HepG2 (cell line): Measurements from ENCODE around the gene SLC35A2. TPM values are rescaled to one million over a fixed set of nuclear protein-coding genes. Genes with fewer than 3 reads are reported as not detected.

ENCODE experiments used
- ATF3 ChIP-seq: sonication (generic); formaldehyde crosslinking; IDR thresholded peaks from 2 replicates; pipeline ENCODE4 v1.4.0; 2020; ENCODE audit warnings: missing genetic modification reagents
- E2F5 ChIP-seq: sonication (generic); formaldehyde crosslinking; conservative IDR thresholded peaks from 2 replicates; pipeline ENCODE4 v1.4.0; 2020; ENCODE audit warnings: missing genetic modification reagents
- ERF ChIP-seq: IDR thresholded peaks from 2 replicates; pipeline ENCODE4 v1.6.1; 2018; ENCODE audit warnings: missing biosample characterization, missing genetic modification reagents
- FOSL1 ChIP-seq: sonication (generic); formaldehyde crosslinking; IDR thresholded peaks from 2 replicates; pipeline ENCODE4 v1.9.0; 2021; ENCODE audit warnings: missing genetic modification reagents, borderline replicate concordance
- HIC2 ChIP-seq: sonication (generic); formaldehyde crosslinking; IDR thresholded peaks from 2 replicates; pipeline ENCODE4 v1.9.0; 2022; ENCODE audit warnings: low read depth, missing genetic modification reagents
- KDM5A ChIP-seq: fragments of 200-600 bp; sonication (generic); IDR thresholded peaks from 2 replicates; pipeline ENCODE4 v1.7.0; 2018; ENCODE audit warnings: antibody characterized with exemption, mild to moderate bottlenecking, low read length, borderline replicate concordance
- KMT2A ChIP-seq: sonication (generic); formaldehyde crosslinking; IDR thresholded peaks from 2 replicates; pipeline ENCODE4 v1.4.0; 2020; ENCODE audit warnings: missing genetic modification reagents
- NPAS2 ChIP-seq: sonication (generic); formaldehyde crosslinking; IDR thresholded peaks from 2 replicates; pipeline ENCODE4 v1.8.0; 2022; ENCODE audit warnings: mild to moderate bottlenecking, missing genetic modification reagents, borderline replicate concordance
- NR1H2 ChIP-seq: sonication (generic); formaldehyde crosslinking; IDR thresholded peaks from 2 replicates; pipeline ENCODE4 v1.8.1; 2022; ENCODE audit warnings: low read depth, missing genetic modification reagents, borderline replicate concordance
- NR2F2 ChIP-seq: IDR thresholded peaks from 2 replicates; pipeline ENCODE4 v1.6.1; 2012; ENCODE audit warnings: low read depth, inconsistent platforms, borderline replicate concordance
- ZBTB2 ChIP-seq: sonication (generic); formaldehyde crosslinking; IDR thresholded peaks from 2 replicates; pipeline ENCODE4 v1.8.0; 2022; ENCODE audit warnings: low read depth, missing genetic modification reagents
- ZNF136 ChIP-seq: sonication (generic); formaldehyde crosslinking; IDR thresholded peaks from 2 replicates; pipeline ENCODE4 v1.8.1; 2022; ENCODE audit warnings: low read depth, mild to moderate bottlenecking, moderate library complexity, missing genetic modification reagents
- polyA plus RNA-seq, 8 experiments: library from polyadenylated mRNA; depleted of rRNA in 3 of 8; stranded (reverse) in 7 of 8; unstranded in 1 of 8; fragments of >200 nt; fragmentation: Illumina TruSeq in 4 of 8; extraction: Trizol in 4 of 8; gene quantifications; 2 replicates each; pipeline versions ENCODE4 v1.2.1 to v1.2.3, GENCODE V29; 2011 to 2016; ENCODE audit warnings: low read depth in 4 of 8, missing spikeins in 1 of 8, mixed read lengths in 1 of 8; ENCODE audit not compliant: insufficient read depth in 1 of 8
- total RNA-seq, 5 experiments: library from RNA; depleted of rRNA; stranded (reverse); fragments of >200 nt; fragmentation: Illumina TruSeq; extraction: Trizol; gene quantifications; 2 replicates each; pipeline ENCODE4 v1.2.3, GENCODE V29; 2016; ENCODE audit warnings: low read depth in 1 of 5

The SLC35A2 gene
- total and polyA plus RNA-seq, 2 of the 13 experiments (the other 11 are each of a cell fraction or from before 2014, with no cell fraction given) = 32.1 to 40.8 TPM

GRCh38 chrX:48936429-48937053 is 25.1 kb upstream of the SLC35A2 start (continued):
- TF ChIP-seq NR2F2 = no peak
- no peak for TF ChIP-seq KMT2A
- no peak for TF ChIP-seq E2F5 (CRISPR knock-in tag)
- TF ChIP-seq FOSL1 (CRISPR knock-in tag) = no peak
- no peak for TF ChIP-seq KDM5A
- no peak for TF ChIP-seq ERF (CRISPR knock-in tag)
- TF ChIP-seq HIC2 = no peak
- no peak for TF ChIP-seq NPAS2
- TF ChIP-seq ZBTB2 (CRISPR knock-in tag) = no peak
- no peak for TF ChIP-seq NR1H2
- no peak for TF ChIP-seq ATF3 (CRISPR knock-in tag)
- TF ChIP-seq ZNF136 (CRISPR knock-in tag) = no peak
